ENCODE measurements around the gene TRAPPC10.
A peak's percentile ranks its signal among the peaks of the same experiment; 100 is the strongest.
"Not testable (repeated sequence)": the region's sequence is repeated elsewhere in the genome, so short reads cannot be mapped to it uniquely, and the experiment has no call there.

The TRAPPC10 gene

GRCh38 chr21:44089001-44089911 lies 77.1 kb downstream of the TRAPPC10 start:
- DNase-seq (ENCODE audit: low read depth): no peak

GRCh38 chr21:44090325-44090724 lies 78.2 kb downstream of the TRAPPC10 start:
- DNase-seq (ENCODE audit: low read depth): no peak

GRCh38 chr21:44092211-44092610 lies 80.1 kb downstream of the TRAPPC10 start:
- no peak for DNase-seq (ENCODE audit: low read depth)

- DNase-seq (ENCODE audit: low read depth): no peak
Observed at GRCh38 chr21:44093761-44094160, 81.7 kb downstream of the TRAPPC10 start.

GRCh38 chr21:44094832-44095231 lies 82.7 kb downstream of the TRAPPC10 start:
- no peak for DNase-seq (ENCODE audit: low read depth)

- DNase-seq (ENCODE audit: low read depth): not testable (repeated sequence)
Observed at GRCh38 chr21:44098507-44098906, 86.4 kb downstream of the TRAPPC10 start.

GRCh38 chr21:44098964-44099363 lies 86.9 kb downstream of the TRAPPC10 start:
- DNase-seq (ENCODE audit: low read depth): not testable (repeated sequence)

- DNase-seq (ENCODE audit: low read depth): peak; percentile 35
Observed at GRCh38 chr21:44107026-44107501, 95.0 kb downstream of the TRAPPC10 start, which contains the start of gene PWP2. PWP2 (plus strand) TSS chr21:44107399; CDS start chr21:44107417, 18 bp downstream.

GRCh38 chr21:44107589-44107988 lies 95.5 kb downstream of the TRAPPC10 start:
- DNase-seq (ENCODE audit: low read depth): not testable (repeated sequence)

- DNase-seq (ENCODE audit: low read depth): not testable (repeated sequence)
Observed at GRCh38 chr21:44113702-44114371, 101.7 kb downstream of the TRAPPC10 start.

- not testable (repeated sequence) for DNase-seq (ENCODE audit: low read depth)
Observed at GRCh38 chr21:44122131-44122530, 110.0 kb downstream of the TRAPPC10 start.

GRCh38 chr21:44127827-44128226 lies 115.7 kb downstream of the TRAPPC10 start:
- DNase-seq (ENCODE audit: low read depth): not testable (repeated sequence)

GRCh38 chr21:44133715-44134057 lies 121.6 kb downstream of the TRAPPC10 start:
- not testable (repeated sequence) for DNase-seq (ENCODE audit: low read depth)

- DNase-seq (ENCODE audit: low read depth): not testable (repeated sequence)
Observed at GRCh38 chr21:44134732-44135131, 122.6 kb downstream of the TRAPPC10 start.

GRCh38 chr21:44138039-44138438 lies 125.9 kb downstream of the TRAPPC10 start:
- not testable (repeated sequence) for DNase-seq (ENCODE audit: low read depth)

- not testable (repeated sequence) for DNase-seq (ENCODE audit: low read depth)
Observed at GRCh38 chr21:44139787-44140551, 127.9 kb downstream of the TRAPPC10 start.

- not testable (repeated sequence) for DNase-seq (ENCODE audit: low read depth)
Observed at GRCh38 chr21:44140552-44140932, 128.4 kb downstream of the TRAPPC10 start.

- not testable (repeated sequence) for DNase-seq (ENCODE audit: low read depth)
Observed at GRCh38 chr21:44142470-44142869, 130.4 kb downstream of the TRAPPC10 start.

- not testable (repeated sequence) for DNase-seq (ENCODE audit: low read depth)
Observed at GRCh38 chr21:44143380-44143779, 131.3 kb downstream of the TRAPPC10 start.

GRCh38 chr21:44143996-44144395 lies 131.9 kb downstream of the TRAPPC10 start:
- not testable (repeated sequence) for DNase-seq (ENCODE audit: low read depth)

GRCh38 chr21:44144784-44145602 lies 132.9 kb downstream of the TRAPPC10 start:
- not testable (repeated sequence) for DNase-seq (ENCODE audit: low read depth)

Measured in activated T-cell treated with anti-CD3 and anti-CD28 coated beads for 48 hours (primary cell).